HL-60 (cell line): ENCODE results near the gene MARCHF5.

ENCODE experiments used
- DNase-seq, 2 experiments: peaks; one replicate each; pipeline ENCODE4 v3.0.0-alpha.2; 2010 to 2020; ENCODE audit warnings: low read depth in 1 of 2, low spot score in 1 of 2
- H3K27ac ChIP-seq: fragments of 250-450 bp; sonication (Bioruptor Pico); replicated peaks from 2 replicates; pipeline ENCODE4 v1.5.1; 2020; ENCODE audit warnings: mild to moderate bottlenecking, moderate library complexity
- H3K27me3 ChIP-seq: fragments of 250-450 bp; sonication (Bioruptor Pico); 2 replicates; pipeline ENCODE4 v1.5.1; 2021; ENCODE audit warnings: mild to moderate bottlenecking, moderate library complexity; ENCODE audit not compliant: insufficient read depth, poor library complexity, severe bottlenecking
- H3K4me3 ChIP-seq: replicated peaks from 2 replicates; pipeline ENCODE4 v1.5.1; 2011; ENCODE audit warnings: mild to moderate bottlenecking, control low read depth, low read length; ENCODE audit not compliant: insufficient read depth
- CTCF ChIP-seq: IDR thresholded peaks from one replicate; pipeline ENCODE4 v1.5.1; 2011; ENCODE audit warnings: low read length, control low read depth, inconsistent platforms; ENCODE audit not compliant: insufficient read depth
- GABPA ChIP-seq: IDR thresholded peaks from 2 replicates; pipeline ENCODE4 v1.6.1; 2012; ENCODE audit warnings: low read depth
- POLR2AphosphoS5 ChIP-seq: IDR thresholded peaks from 2 replicates; pipeline ENCODE4 v1.6.1; 2012; ENCODE audit warnings: low read depth
- REST ChIP-seq: IDR thresholded peaks from 2 replicates; pipeline ENCODE4 v1.6.1; 2012; ENCODE audit warnings: low read depth; ENCODE audit not compliant: insufficient replicate concordance
- SPI1 ChIP-seq: IDR thresholded peaks from 2 replicates; pipeline ENCODE4 v1.6.1; 2012; ENCODE audit warnings: low read depth, mild to moderate bottlenecking, borderline replicate concordance

MARCHF5 gene

GRCh38 chr10:92316610-92317009 is 25.6 kb downstream of the MARCHF5 start:
- Histone ChIP-seq H3K27ac (no peak overlapping the region), H3K27me3 (no peaks in the 10 kb centered on the region), H3K4me3 (no peak overlapping the region)
- TF ChIP-seq POLR2AphosphoS5 (no peak), GABPA (no peak), CTCF (no peak), REST (no peak), SPI1 (no peak)
- DNase-seq, result no peak

- no peak overlapping the region for H3K27ac ChIP-seq
- no peak overlapping the region for H3K4me3 ChIP-seq
- H3K27me3 ChIP-seq, result no peaks in the 10 kb centered on the region
- no peak for DNase-seq
- TF ChIP-seq CTCF (no peak), REST (no peak), POLR2AphosphoS5 (no peak), SPI1 (no peak), GABPA (no peak)
Observed at GRCh38 chr10:92323079-92323478, 32.1 kb downstream of the MARCHF5 start.

GRCh38 chr10:92327445-92328433 is 36.8 kb downstream of the MARCHF5 start:
- no peaks in the 10 kb centered on the region for H3K27me3 ChIP-seq
- TF ChIP-seq POLR2AphosphoS5 (no peak), SPI1 (no peak), CTCF (no peak), REST (no peak), GABPA (no peak)
- DNase-seq, result no peak
- H3K27ac ChIP-seq, result no peak overlapping the region
- no peak overlapping the region for H3K4me3 ChIP-seq
